ENCODE data around the gene ITPA. TPM values are rescaled to one million over a fixed set of nuclear protein-coding genes. Genes with fewer than 3 reads are reported as not detected.

Gene ITPA
- total and polyA plus RNA-seq, 2 of the 13 experiments (the other 11 are each of a cell fraction or from before 2014, with no cell fraction given): 60.1 to 103 TPM

DNA sequence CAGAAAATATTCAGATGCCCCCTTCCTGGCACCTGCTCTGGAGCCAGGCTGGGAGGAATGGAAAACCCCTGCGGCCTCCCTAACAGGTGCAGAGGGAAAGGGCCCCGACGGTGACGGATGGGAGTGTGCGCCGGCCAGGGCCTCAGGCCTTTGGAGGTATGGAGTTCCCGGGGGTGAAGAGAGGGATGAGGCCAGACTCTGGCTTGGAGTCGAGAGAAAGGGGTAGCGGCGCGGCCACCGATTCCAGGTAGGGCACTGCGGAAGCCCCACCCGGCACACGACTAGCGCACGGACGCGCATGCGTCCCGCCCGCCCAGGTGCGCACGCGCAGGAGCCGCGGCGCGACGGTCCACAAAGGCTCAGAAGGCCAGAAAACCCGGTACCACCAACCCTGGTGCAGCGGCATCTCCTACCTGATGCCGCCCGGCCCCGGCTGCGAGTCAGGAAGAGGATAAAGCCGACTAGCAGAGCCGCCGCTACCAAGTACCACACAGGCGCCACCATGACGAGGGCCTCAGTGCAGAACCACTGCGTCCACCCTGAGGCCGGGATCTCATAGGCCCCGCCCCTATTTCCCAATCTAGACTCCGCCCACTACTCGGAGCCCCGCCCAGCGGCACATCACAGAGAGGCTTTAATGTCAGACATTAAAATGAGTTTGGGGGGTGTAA, 5.0 kb upstream of the ITPA start, which contains the start of gene DDRGK1 (continued):
- peak; percentile 40; the same call in 1 of the 2 replicates for TF ChIP-seq PPARG (CRISPR knock-in tag; conservative IDR thresholded peaks at IDR 0.05)
- peak; percentile 79 for TF ChIP-seq ZBTB38 (CRISPR knock-in tag; IDR thresholded peaks at IDR 0.05)
- TF ChIP-seq ARNTL (CRISPR knock-in tag; IDR thresholded peaks at IDR 0.05): peak; percentile 62; the same call in 1 of the 2 replicates
- no peak for TF ChIP-seq RBAK (CRISPR knock-in tag; IDR thresholded peaks at IDR 0.05)
- TF ChIP-seq, protein P1, sequence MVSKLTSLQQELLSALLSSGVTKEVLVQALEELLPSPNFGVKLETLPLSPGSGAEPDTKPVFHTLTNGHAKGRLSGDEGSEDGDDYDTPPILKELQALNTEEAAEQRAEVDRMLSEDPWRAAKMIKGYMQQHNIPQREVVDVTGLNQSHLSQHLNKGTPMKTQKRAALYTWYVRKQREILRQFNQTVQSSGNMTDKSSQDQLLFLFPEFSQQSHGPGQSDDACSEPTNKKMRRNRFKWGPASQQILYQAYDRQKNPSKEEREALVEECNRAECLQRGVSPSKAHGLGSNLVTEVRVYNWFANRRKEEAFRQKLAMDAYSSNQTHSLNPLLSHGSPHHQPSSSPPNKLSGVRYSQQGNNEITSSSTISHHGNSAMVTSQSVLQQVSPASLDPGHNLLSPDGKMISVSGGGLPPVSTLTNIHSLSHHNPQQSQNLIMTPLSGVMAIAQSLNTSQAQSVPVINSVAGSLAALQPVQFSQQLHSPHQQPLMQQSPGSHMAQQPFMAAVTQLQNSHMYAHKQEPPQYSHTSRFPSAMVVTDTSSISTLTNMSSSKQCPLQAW (CRISPR knock-in tag; IDR thresholded peaks at IDR 0.05): peak; percentile 88
- TF ChIP-seq ZFP36L2 (CRISPR knock-in tag; IDR thresholded peaks at IDR 0.05): peak; percentile 83
- TF ChIP-seq SRY (CRISPR knock-in tag; IDR thresholded peaks at IDR 0.05): peak; percentile 97
- TF ChIP-seq RXRA (CRISPR knock-in tag; IDR thresholded peaks at IDR 0.05): peak; percentile 71
- TF ChIP-seq NFATC3 (CRISPR knock-in tag; IDR thresholded peaks at IDR 0.05): no peak; the same call in none of the 2 replicates
- TF ChIP-seq ZKSCAN8 (CRISPR knock-in tag; IDR thresholded peaks at IDR 0.05; ENCODE audit: borderline replicate concordance): peak; percentile 68; the same call in 1 of the 2 replicates
- no peak; the same call in 1 of the 2 replicates for TF ChIP-seq JUN (CRISPR knock-in tag; IDR thresholded peaks at IDR 0.05)
- no peak for TF ChIP-seq CENPX (CRISPR knock-in tag; IDR thresholded peaks at IDR 0.05)
- TF ChIP-seq JUNB (CRISPR knock-in tag; IDR thresholded peaks at IDR 0.05; ENCODE audit: borderline replicate concordance): no peak
- TF ChIP-seq HCFC1 (IDR thresholded peaks at IDR 0.05; ENCODE audit: low read depth, low read length): peak; percentile 33; the same call in 1 of the 2 replicates
- TF ChIP-seq LCORL (IDR thresholded peaks at IDR 0.05): no peak
- peak; percentile 92 for TF ChIP-seq LCORL (CRISPR knock-in tag; IDR thresholded peaks at IDR 0.05)
- TF ChIP-seq AHR (CRISPR knock-in tag; IDR thresholded peaks at IDR 0.05): peak; percentile 89; the same call in 1 of the 2 replicates
- TF ChIP-seq CREM (IDR thresholded peaks at IDR 0.05): peak; percentile 34; the same call in 1 of the 2 replicates
- TF ChIP-seq CREM (CRISPR knock-in tag; IDR thresholded peaks at IDR 0.05): no peak
- TF ChIP-seq ONECUT2 (CRISPR knock-in tag; IDR thresholded peaks at IDR 0.05): peak; percentile 61; the same call in 1 of the 2 replicates
- TF ChIP-seq ZNF569 (CRISPR knock-in tag; IDR thresholded peaks at IDR 0.05; ENCODE audit: borderline replicate concordance): peak; percentile 46; the same call in 1 of the 2 replicates
- peak; percentile 83 for TF ChIP-seq ZSCAN25 (CRISPR knock-in tag; IDR thresholded peaks at IDR 0.05)
- no peak for TF ChIP-seq MBNL3 (CRISPR knock-in tag; conservative IDR thresholded peaks at IDR 0.05)
- TF ChIP-seq MBD4 (IDR thresholded peaks at IDR 0.05; ENCODE audit: borderline replicate concordance, low read length): no peak
- TF ChIP-seq MAFK (conservative IDR thresholded peaks at IDR 0.05 in 1 of 2, IDR thresholded peaks at IDR 0.05 in 1 of 2; ENCODE audit: low read length in 2 of 2): no peak
- no peak for TF ChIP-seq ZNF496 (CRISPR knock-in tag; IDR thresholded peaks at IDR 0.05; ENCODE audit: insufficient replicate concordance)

Data from HepG2 (cell line).